HL-60 (cell line): Measurements from ENCODE around the gene RGSL1.
A peak's percentile ranks its signal among the peaks of the same experiment; 100 is the strongest.

Experiments used
- DNase-seq, 2 experiments: peaks; one replicate each; pipeline ENCODE4 v3.0.0-alpha.2; 2010 to 2020; ENCODE audit warnings: low read depth in 1 of 2, low spot score in 1 of 2
- H3K27ac ChIP-seq: fragments of 250-450 bp; sonication (Bioruptor Pico); replicated peaks from 2 replicates; pipeline ENCODE4 v1.5.1; 2020; ENCODE audit warnings: mild to moderate bottlenecking, moderate library complexity
- H3K27me3 ChIP-seq: fragments of 250-450 bp; sonication (Bioruptor Pico); 2 replicates; pipeline ENCODE4 v1.5.1; 2021; ENCODE audit warnings: mild to moderate bottlenecking, moderate library complexity; ENCODE audit not compliant: insufficient read depth, poor library complexity, severe bottlenecking
- H3K4me3 ChIP-seq: replicated peaks from 2 replicates; pipeline ENCODE4 v1.5.1; 2011; ENCODE audit warnings: mild to moderate bottlenecking, control low read depth, low read length; ENCODE audit not compliant: insufficient read depth
- CTCF ChIP-seq: IDR thresholded peaks from one replicate; pipeline ENCODE4 v1.5.1; 2011; ENCODE audit warnings: low read length, control low read depth, inconsistent platforms; ENCODE audit not compliant: insufficient read depth
- GABPA ChIP-seq: IDR thresholded peaks from 2 replicates; pipeline ENCODE4 v1.6.1; 2012; ENCODE audit warnings: low read depth
- POLR2AphosphoS5 ChIP-seq: IDR thresholded peaks from 2 replicates; pipeline ENCODE4 v1.6.1; 2012; ENCODE audit warnings: low read depth
- SPI1 ChIP-seq: IDR thresholded peaks from 2 replicates; pipeline ENCODE4 v1.6.1; 2012; ENCODE audit warnings: low read depth, mild to moderate bottlenecking, borderline replicate concordance
- TF ChIP-seq, protein P1 (sequence below): IDR thresholded peaks from 2 replicates; pipeline ENCODE4 v1.6.1; 2012; ENCODE audit warnings: low read depth; ENCODE audit not compliant: insufficient replicate concordance

RGSL1 gene

GRCh38 chr1:182447660-182448059 lies 2.3 kb upstream of the RGSL1 start:
- TF ChIP-seq POLR2AphosphoS5 (no peak), GABPA (no peak), SPI1 (no peak), CTCF (no peak)
- TF ChIP-seq, protein P1, sequence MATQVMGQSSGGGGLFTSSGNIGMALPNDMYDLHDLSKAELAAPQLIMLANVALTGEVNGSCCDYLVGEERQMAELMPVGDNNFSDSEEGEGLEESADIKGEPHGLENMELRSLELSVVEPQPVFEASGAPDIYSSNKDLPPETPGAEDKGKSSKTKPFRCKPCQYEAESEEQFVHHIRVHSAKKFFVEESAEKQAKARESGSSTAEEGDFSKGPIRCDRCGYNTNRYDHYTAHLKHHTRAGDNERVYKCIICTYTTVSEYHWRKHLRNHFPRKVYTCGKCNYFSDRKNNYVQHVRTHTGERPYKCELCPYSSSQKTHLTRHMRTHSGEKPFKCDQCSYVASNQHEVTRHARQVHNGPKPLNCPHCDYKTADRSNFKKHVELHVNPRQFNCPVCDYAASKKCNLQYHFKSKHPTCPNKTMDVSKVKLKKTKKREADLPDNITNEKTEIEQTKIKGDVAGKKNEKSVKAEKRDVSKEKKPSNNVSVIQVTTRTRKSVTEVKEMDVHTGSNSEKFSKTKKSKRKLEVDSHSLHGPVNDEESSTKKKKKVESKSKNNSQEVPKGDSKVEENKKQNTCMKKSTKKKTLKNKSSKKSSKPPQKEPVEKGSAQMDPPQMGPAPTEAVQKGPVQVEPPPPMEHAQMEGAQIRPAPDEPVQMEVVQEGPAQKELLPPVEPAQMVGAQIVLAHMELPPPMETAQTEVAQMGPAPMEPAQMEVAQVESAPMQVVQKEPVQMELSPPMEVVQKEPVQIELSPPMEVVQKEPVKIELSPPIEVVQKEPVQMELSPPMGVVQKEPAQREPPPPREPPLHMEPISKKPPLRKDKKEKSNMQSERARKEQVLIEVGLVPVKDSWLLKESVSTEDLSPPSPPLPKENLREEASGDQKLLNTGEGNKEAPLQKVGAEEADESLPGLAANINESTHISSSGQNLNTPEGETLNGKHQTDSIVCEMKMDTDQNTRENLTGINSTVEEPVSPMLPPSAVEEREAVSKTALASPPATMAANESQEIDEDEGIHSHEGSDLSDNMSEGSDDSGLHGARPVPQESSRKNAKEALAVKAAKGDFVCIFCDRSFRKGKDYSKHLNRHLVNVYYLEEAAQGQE: no peak
- no peak overlapping the region for H3K27ac ChIP-seq
- H3K4me3 ChIP-seq: no peak overlapping the region
- no peaks in the 10 kb centered on the region for H3K27me3 ChIP-seq
- no peak for DNase-seq

GRCh38 chr1:182453631-182454030 lies 3.7 kb downstream of the RGSL1 start:
- no peak overlapping the region for H3K4me3 ChIP-seq
- H3K27me3 ChIP-seq: no peaks in the 10 kb centered on the region
- H3K27ac ChIP-seq: no peak overlapping the region
- peak in 1 of 2 experiments; percentile 50 for DNase-seq
- TF ChIP-seq, protein P1: no peak
- TF ChIP-seq CTCF (no peak), POLR2AphosphoS5 (no peak), GABPA (no peak), SPI1 (no peak)

DNA sequence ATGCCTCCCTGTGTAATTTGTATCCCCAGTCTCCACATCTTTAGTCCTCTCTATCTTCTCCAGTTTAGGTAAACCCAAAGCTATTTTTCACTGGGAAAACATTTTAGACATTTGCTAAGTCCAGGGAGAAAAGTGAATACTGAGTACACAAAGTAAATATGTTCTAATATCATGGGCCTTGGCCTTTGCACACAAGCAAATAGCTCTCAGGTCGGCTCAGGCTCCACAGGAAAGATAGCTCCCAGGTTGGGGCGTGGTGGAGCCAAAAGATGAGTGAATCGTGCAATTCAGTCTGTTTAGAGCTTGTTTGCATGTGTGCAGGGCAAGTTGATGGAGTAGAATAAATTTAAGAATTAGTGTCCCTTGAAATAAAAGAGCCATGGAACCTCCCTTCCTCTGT lies 7.9 kb downstream of the RGSL1 start:
- no peaks in the 10 kb centered on the region for H3K27me3 ChIP-seq
- DNase-seq: no peak
- H3K4me3 ChIP-seq: no peak overlapping the region
- no peak overlapping the region for H3K27ac ChIP-seq
- TF ChIP-seq, protein P1: no peak
- no peak for TF ChIP-seq GABPA
- no peak for TF ChIP-seq CTCF
- no peak for TF ChIP-seq SPI1
- TF ChIP-seq POLR2AphosphoS5: no peak
